ENCODE data around the gene KNDC1. TPM values are rescaled to one million over a fixed set of nuclear protein-coding genes. Genes with fewer than 3 reads are reported as not detected.

The KNDC1 gene
- total and polyA plus RNA-seq, 2 of the 13 experiments (the other 11 are each of a cell fraction or from before 2014, with no cell fraction given): 0.69 TPM; not detected in 1

GRCh38 chr10:133199488-133199885 is 39.5 kb downstream of the KNDC1 start (continued):
- TF ChIP-seq ZNF362 (CRISPR knock-in tag; IDR thresholded peaks at IDR 0.05; ENCODE audit: borderline replicate concordance) (no peak), SNRNP70 (IDR thresholded peaks at IDR 0.05; ENCODE audit: low read depth, low read length) (no peak), NCOR1 (IDR thresholded peaks at IDR 0.05; ENCODE audit: borderline replicate concordance, low read length) (no peak), TARDBP (CRISPR knock-in tag; IDR thresholded peaks at IDR 0.05) (no peak)
- TF ChIP-seq, protein P1, sequence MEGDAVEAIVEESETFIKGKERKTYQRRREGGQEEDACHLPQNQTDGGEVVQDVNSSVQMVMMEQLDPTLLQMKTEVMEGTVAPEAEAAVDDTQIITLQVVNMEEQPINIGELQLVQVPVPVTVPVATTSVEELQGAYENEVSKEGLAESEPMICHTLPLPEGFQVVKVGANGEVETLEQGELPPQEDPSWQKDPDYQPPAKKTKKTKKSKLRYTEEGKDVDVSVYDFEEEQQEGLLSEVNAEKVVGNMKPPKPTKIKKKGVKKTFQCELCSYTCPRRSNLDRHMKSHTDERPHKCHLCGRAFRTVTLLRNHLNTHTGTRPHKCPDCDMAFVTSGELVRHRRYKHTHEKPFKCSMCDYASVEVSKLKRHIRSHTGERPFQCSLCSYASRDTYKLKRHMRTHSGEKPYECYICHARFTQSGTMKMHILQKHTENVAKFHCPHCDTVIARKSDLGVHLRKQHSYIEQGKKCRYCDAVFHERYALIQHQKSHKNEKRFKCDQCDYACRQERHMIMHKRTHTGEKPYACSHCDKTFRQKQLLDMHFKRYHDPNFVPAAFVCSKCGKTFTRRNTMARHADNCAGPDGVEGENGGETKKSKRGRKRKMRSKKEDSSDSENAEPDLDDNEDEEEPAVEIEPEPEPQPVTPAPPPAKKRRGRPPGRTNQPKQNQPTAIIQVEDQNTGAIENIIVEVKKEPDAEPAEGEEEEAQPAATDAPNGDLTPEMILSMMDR (CRISPR knock-in tag; IDR thresholded peaks at IDR 0.05): no peak

- TF ChIP-seq PAX8 (CRISPR knock-in tag; IDR thresholded peaks at IDR 0.05; ENCODE audit: borderline replicate concordance) (no peak), ZNF446 (CRISPR knock-in tag; IDR thresholded peaks at IDR 0.05) (no peak), SPEN (CRISPR knock-in tag; IDR thresholded peaks at IDR 0.05; ENCODE audit: low read depth) (no peak), ZNF775 (CRISPR knock-in tag; IDR thresholded peaks at IDR 0.05; ENCODE audit: borderline replicate concordance) (no peak), TMF1 (CRISPR knock-in tag; IDR thresholded peaks at IDR 0.05; ENCODE audit: low read depth) (no peak), ZNF777 (CRISPR knock-in tag; IDR thresholded peaks at IDR 0.05) (no peak), MTA3 (CRISPR knock-in tag; IDR thresholded peaks at IDR 0.05) (no peak), ZNF720 (CRISPR knock-in tag; IDR thresholded peaks at IDR 0.05) (no peak), TFDP1 (CRISPR knock-in tag; IDR thresholded peaks at IDR 0.05; ENCODE audit: borderline replicate concordance) (no peak), RORA (CRISPR knock-in tag; IDR thresholded peaks at IDR 0.05) (no peak)
- intact Hi-C loops (cut with micrococcal nuclease; ENCODE audit: unreplicated experiment) (no loop called here), in situ Hi-C loops (cut with HindIII; ENCODE audit: extremely low pct_ligation_motif_present, low pct_unique_long_range_greater_than_20kb) (no loop called here)
- Histone ChIP-seq H3K27me3 (ENCODE audit: control insufficient read depth in 1 of 2, insufficient read depth in 2 of 2, low read length in 2 of 2) (peaks cover 38 to 86% of the 10 kb centered on the region in 2 experiments; a peak in 4 of 5 replicates), H3K9ac (ENCODE audit: insufficient read depth, low read depth, low read length) (no peak overlapping the region), H2AFZ (ENCODE audit: low read length) (no peak overlapping the region), H3K79me2 (ENCODE audit: insufficient read depth, low read length) (no peaks in the 10 kb centered on the region), H3K27ac (ENCODE audit: extremely low read length, insufficient read depth, low read length) (no peak overlapping the region), H3K36me3 (replicated peaks in 1 of 2; ENCODE audit: control insufficient read depth in 1 of 2, insufficient read depth in 2 of 2, low read length in 2 of 2) (no peaks in the 10 kb centered on the region), H3K4me2 (ENCODE audit: low read depth, low read length) (no peak overlapping the region), H3K4me1 (ENCODE audit: insufficient read depth, low read length) (no peaks in the 10 kb centered on the region), H3K4me3 (replicated peaks in 1 of 3; ENCODE audit: insufficient read depth in 1 of 3, low read depth in 2 of 3, low read length in 3 of 3) (no peak overlapping the region), H3K9me3 (ENCODE audit: low read length) (no peaks in the 10 kb centered on the region), H4K20me1 (ENCODE audit: insufficient read depth, low read length) (no peaks in the 10 kb centered on the region)
- DNase-seq (ENCODE audit: low spot score) (no peak), ATAC-seq (no peak), FAIRE-seq (no peak)
- WGBS (ENCODE audit: low lambda C conversion rate): no CpG with 5 or more reads among the region's 38 CpGs
- ChIA-PET POLR2A (no interaction called here), CTCF (ENCODE audit: low intra/inter-chr PET ratio, low total read pairs) (no interaction called here)
- no TSS peak for BruUV-seq (replicated peaks)
Observed at GRCh38 chr10:133199992-133200611, 40.1 kb downstream of the KNDC1 start.

Measured in HepG2 (cell line).